H7 (cell line): ENCODE data around the gene PWP2. TPM values are rescaled to one million over a fixed set of nuclear protein-coding genes. Genes with fewer than 3 reads are reported as not detected.

Experiments
- DNase-seq: peaks from one replicate; pipeline ENCODE4 v3.0.0; 2012
- H3K27me3 ChIP-seq: 2 replicates; pipeline ENCODE4 v1.6.0; 2011; ENCODE audit warnings: mild to moderate bottlenecking, low read length; ENCODE audit not compliant: control insufficient read depth, insufficient read depth
- H3K36me3 ChIP-seq: replicated peaks from 2 replicates; pipeline ENCODE4 v1.5.1; 2011; ENCODE audit warnings: low read length; ENCODE audit not compliant: control insufficient read depth, insufficient read depth
- H3K4me3 ChIP-seq: 2 replicates; pipeline ENCODE4 v1.5.1; 2011; ENCODE audit warnings: low read depth, mild to moderate bottlenecking, control low read depth, low read length, moderate library complexity; ENCODE audit not compliant: insufficient read depth
- total RNA-seq: library from RNA; depleted of rRNA; stranded (reverse); fragments of >200 nt; shearing (Covaris generic); gene quantifications from 2 replicates; pipeline ENCODE4 v1.2.3, GENCODE V29; 2014

PWP2 gene
- total RNA-seq, 1 experiment from 2014 or later: 8.6 TPM

DNA sequence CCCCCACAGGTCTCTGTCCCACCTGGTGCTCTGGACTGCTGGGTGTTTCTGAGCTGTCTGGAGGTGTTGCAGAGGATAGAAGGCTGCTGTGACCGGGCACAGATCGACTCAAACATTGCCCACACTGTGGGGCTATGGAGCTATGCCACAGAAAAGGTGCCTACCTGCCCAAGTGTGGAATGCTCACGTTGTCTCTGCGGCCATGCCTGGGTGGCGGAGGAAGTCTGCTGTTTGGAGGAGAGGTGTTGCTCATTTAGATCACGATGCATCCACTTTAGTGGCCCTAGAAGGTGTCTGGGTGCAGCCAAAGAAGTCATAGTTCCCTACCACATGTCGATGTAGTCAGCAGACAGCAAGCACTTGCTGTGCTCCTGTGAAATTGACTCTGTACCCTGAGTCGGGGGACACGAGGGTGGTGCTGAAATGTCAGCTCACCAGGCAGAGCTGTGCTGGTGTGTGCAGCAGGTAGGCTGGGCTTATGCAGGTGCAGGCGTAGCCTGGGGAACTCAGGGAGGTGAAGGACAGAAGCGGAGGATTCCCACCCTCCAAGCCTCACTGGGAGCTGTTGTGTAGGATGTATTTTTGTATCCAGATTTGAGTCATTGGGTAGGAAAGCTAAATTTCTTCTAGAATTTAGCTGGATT, 32.8 kb upstream of the PWP2 start:
- peaks cover 20% of the 10 kb centered on the region for H3K36me3 ChIP-seq
- H3K27me3 ChIP-seq: no peaks in the 10 kb centered on the region
- H3K4me3 ChIP-seq: no peak overlapping the region
- no peak for DNase-seq

DNA sequence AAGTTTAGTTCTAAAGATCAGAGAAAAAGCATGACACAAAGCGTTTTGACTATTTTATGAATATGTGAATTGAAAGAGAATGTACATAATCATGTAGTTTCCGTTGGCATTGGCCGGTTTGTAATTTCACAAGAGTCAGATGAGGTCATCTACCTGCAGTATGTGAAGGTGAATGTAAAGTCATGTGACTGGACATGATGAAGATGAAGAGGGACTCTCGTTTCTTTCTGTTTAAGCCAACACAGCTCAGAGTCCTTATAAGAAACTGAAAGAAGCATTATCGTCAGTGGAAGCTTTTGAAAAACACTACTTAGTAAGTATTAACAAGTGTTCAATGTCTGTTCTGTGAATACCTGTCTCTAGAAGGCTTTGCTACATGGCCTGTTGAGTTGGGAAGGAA, 30.9 kb upstream of the PWP2 start:
- H3K36me3 ChIP-seq: peaks cover 23% of the 10 kb centered on the region
- H3K4me3 ChIP-seq: no peak overlapping the region
- no peak for DNase-seq
- H3K27me3 ChIP-seq: no peaks in the 10 kb centered on the region

DNA sequence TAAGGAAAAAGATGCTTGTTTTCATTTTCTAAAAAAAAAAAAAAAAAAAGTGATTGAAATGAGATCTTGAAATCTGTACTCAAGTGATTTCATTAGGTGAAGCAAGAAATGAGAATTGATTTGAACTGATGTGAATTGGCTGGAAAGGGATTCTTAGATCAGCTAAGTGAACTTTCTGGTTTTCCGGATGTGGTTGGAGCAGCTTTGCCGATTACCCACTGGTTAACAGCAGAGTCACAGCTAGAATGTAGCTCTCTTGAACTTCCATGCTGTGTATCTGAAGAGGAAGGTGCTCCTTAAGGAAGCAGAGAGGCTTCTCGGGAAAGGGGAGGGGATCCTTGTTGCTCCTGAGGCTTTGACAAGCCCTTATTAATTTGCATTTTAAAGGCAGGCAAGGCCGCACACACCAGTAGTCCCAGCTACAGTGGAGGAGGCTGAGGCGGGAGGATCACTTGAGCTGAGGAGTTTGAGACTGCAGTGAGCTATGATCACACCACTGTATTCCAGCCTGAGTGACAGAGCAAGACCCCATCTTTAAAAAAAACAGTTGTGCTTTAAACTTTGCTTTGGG, 28.7 kb upstream of the PWP2 start:
- Histone ChIP-seq H3K4me3 (no peak overlapping the region), H3K36me3 (peaks cover 29% of the 10 kb centered on the region), H3K27me3 (no peaks in the 10 kb centered on the region)
- peak; percentile 68 for DNase-seq

DNA sequence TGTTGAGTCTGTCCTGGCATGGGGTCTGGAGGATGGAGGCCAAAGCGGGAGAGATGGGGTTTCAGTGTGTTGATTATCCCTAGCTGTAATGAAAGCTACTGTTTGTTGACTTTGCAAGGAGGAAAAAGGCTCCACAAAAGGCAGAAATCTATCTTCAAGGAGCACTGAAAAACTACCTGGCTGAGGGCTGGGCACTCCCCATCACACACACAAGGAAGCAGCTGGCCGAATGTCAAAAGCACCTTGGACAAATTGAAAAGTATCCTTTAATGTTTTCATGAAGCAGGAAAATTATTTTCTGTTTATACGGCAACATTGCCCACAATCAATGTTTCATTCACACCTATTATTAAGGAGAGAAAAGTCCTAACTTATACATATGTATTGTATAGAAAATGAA, 27.8 kb upstream of the PWP2 start:
- H3K27me3 ChIP-seq: no peaks in the 10 kb centered on the region
- H3K4me3 ChIP-seq: no peak overlapping the region
- peaks cover 25% of the 10 kb centered on the region for H3K36me3 ChIP-seq
- no peak for DNase-seq

DNA sequence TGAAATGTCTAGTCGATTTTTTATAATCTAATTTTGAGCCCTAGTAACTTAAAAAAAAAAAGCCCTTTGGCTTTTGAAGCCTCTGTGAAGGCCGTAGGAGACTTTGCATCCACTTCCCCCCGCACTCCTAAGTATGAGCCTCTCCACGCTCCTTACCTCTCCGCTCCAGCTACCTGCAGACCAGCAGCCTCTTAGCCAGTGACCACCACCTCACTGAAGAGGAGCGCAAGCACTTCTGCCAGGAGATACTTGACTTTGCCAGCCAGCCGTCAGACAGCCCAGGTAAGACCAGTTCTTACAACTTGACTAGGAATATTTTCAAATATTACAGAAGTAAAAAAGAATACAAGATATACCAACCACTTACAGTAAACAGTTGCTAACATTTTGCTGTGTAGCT, 27.4 kb upstream of the PWP2 start:
- no peak for DNase-seq
- Histone ChIP-seq H3K36me3 (peaks cover 23% of the 10 kb centered on the region), H3K4me3 (no peak overlapping the region), H3K27me3 (no peaks in the 10 kb centered on the region)

DNA sequence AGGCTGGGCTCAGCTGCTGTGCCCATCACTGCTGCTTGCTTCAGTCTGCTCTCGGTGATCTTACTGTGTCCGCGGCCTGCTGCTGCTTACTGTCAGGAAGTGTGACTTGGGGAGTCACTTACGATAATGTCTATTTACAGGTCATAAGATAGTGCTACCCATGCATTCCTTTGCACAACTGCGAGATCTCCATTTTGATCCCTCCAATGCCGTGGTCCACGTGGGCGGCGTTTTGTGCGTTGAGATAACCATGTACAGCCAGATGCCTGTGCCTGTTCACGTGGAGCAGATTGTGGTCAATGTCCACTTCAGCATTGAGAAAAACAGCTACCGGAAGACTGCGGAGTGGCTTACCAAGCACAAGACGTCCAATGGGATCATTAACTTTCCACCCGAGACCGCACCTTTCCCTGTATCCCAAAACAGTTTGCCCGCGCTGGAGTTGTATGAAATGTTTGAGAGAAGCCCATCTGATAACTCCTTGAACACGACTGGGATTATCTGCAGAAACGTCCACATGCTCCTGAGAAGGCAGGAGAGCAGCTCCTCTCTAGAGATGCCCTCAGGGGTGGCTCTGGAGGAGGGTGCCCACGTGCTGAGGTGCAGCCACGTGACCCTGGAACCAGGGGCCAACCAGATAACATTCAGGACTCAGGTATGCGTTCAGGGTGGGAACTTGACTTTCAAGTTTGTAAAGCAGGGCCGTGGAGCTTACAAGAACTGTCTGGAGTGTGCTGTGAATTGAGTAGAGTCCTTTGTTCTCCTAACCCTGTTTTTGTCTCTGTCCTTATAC, 24.4 kb upstream of the PWP2 start:
- H3K27me3 ChIP-seq: no peaks in the 10 kb centered on the region
- no peak overlapping the region for H3K4me3 ChIP-seq
- H3K36me3 ChIP-seq: peaks cover 23% of the 10 kb centered on the region
- DNase-seq: no peak

DNA sequence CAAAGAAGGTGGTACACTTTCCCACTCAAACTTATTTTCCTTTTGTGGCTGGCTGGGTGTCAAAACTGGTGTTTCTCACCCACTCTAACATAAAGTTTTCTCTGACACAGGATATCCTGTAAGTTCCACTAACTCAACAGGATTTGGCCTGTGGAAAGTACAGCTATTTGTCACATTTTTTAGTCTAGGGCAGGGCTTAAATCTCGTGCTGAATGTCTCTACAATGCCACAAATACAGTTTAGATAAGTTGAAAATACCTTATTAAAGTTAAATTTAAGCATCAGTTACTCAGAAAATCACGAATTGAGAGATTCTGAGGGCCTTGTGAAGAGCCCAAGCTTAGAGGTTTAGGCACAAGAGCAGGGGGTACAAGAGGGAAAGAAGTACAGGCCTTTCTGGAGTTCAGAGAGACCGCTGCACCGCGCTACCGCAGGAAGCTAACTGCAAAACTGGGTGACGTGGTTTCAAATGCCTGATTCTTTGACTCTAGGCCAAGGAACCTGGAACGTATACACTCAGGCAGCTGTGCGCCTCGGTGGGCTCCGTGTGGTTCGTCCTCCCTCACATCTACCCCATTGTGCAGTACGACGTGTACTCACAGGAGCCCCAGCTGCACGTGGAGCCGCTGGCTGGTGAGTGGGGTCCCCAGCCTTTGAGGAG, 23.4 kb upstream of the PWP2 start:
- H3K27me3 ChIP-seq: no peaks in the 10 kb centered on the region
- peaks cover 25% of the 10 kb centered on the region for H3K36me3 ChIP-seq
- DNase-seq: no peak
- no peak overlapping the region for H3K4me3 ChIP-seq

DNA sequence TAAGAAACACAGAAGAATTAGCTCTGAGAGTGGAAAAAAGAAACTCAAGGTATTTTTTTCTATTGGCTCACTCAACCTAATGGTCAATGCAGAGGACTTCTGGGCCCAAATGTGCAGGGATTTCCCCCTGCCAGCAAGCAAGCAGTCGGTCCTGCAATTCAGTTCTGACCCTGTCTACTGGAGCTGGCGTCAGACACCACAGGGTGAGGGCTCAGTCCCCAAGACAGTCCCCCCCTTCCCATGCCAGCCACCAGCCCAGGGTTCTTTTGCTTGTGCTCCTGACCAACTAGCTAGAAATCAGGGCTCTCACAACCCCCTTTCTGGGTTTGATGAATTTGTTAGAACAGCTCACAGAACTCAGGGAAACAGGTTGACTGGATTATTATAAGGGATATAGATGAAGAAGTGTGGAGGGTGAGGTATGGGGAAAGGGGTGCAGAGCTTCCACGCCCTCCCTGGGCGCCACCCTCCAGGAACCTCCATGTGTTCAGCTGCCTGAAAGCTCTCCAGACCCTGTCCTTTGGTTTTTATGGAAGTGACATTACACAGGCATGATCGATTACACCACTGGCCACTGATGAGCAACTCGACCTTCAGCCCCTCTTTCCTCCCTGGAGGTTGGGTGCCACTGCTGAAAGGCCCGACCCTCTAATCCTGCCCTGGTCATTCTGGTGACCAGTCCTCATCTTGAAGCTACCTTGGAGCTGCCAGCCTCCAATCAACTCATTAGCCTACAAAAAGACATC, 22.5 kb upstream of the PWP2 start:
- no peaks in the 10 kb centered on the region for H3K27me3 ChIP-seq
- no peak for DNase-seq
- H3K36me3 ChIP-seq: peaks cover 24% of the 10 kb centered on the region
- no peak overlapping the region for H3K4me3 ChIP-seq

DNA sequence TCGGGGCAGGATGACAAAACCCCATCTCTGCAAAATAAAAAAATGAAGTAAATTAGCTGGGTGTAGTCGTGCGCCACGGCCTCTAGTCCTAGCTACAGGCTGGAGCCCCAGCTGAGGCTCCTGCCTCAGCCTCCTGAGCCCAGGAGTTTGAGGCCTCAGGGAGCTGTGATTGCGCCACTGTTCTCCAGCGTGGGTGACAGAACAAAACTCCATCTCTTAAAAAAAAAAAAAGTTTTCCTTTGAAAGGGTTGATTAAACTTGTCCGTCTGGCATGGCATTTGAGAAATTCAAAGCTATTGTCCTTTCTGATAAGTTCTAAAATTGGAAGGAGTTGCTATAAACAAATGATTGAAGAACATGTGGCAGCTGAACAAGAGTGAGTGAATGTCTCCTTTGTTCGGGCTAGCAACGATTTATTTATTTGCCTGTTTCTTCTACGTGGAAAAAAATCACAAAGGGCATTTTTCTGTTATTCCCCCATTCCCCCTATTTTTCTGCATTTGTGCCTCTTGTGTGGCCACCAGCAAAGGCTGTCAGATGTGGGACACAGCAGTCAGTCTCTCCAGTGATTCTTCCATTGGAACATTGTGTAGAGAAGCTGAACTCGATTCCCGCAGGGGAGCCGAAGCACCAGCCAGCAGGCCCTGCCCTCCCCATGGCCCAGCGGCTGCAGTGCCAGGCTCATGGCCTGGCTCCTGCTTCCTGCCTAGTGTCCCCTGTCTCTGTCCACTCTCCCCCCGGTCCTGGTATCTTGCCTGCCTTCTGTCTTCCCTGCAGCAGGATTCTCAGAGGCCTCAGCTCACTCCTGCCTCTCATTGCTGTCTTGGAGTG, 21.5 kb upstream of the PWP2 start:
- Histone ChIP-seq H3K4me3 (no peak overlapping the region), H3K36me3 (peaks cover 28% of the 10 kb centered on the region), H3K27me3 (no peaks in the 10 kb centered on the region)
- no peak for DNase-seq

DNA sequence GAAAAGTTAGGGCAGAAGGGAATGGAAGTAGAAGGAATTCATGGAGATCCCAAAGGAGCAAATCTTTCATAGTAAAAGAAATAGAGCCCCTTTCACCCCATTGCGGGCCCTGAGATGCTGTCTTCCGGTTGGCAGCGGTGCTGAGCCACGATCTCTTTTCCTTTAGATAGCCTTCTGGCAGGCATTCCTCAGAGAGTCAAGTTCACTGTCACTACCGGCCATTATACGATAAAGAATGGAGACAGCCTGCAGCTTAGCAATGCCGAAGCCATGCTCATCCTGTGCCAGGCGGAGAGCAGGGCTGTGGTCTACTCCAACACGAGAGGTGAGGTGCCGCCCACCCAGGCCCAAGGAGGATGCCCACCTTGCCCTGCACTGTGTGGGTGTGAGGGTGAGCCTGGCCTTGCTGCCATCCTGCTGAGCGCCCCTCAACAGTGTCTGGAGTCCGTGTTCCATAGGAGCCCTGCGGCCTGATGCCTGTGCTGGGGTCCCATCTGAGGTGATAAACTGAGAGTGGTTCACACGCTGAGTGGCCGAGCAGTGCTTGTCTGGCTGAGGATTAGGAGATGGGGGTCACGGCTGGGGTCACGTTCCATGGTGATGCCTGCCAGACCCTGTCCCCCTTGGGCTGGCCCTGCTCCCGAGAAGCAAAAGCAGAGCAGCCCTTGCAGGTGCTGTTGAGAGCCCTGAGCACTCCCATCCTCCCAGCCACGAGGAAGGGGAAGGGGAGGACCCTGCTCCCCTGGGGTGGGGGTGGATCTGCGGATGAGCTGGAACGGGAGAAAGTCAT, 20.4 kb upstream of the PWP2 start:
- Histone ChIP-seq H3K27me3 (no peaks in the 10 kb centered on the region), H3K4me3 (no peak overlapping the region), H3K36me3 (peaks cover 27% of the 10 kb centered on the region)
- no peak for DNase-seq

DNA sequence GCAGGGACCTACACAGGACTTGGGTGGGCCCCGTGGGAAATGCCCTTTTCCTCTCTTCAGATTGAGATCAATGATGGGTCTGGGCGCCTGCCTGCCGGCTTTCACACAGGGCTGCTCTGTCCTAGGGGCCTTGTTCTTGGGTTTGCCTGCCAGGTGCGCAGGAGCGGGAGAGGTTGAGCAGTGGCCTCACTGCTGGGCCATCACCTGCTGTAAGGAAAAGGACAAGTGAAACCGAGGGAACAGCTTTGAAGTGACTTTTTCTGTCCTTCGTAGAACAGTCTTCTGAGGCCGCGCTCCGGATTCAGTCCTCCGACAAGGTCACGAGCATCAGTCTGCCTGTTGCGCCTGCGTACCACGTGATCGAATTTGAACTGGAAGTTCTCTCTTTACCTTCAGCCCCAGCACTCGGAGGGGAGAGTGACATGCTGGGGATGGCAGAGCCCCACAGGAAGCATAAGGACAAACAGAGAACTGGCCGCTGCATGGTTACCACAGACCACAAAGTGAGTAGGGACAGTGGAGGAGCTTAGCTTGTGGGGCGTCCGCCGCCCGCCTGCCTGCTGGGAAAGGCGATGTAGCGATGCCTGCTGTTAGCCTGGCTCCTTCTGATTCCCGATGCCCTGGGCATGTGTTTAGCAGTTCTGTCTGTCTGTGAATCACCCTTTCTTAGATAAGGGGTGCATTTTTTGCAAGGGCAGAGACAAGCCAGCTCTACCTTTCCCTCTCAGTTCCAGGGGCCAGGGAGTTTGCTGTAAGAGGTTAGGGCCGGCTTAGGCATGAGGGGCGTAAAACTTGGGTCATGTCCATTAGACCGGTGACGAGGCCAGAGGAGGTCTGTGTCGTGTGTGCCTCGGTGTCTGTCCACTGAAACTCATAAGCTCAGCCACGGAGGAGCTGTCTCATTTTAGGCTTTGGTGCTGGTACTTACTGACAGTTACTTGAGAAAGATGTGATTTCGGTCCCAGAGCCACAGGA, 19.5 kb upstream of the PWP2 start:
- no peaks in the 10 kb centered on the region for H3K27me3 ChIP-seq
- DNase-seq: no peak

DNA sequence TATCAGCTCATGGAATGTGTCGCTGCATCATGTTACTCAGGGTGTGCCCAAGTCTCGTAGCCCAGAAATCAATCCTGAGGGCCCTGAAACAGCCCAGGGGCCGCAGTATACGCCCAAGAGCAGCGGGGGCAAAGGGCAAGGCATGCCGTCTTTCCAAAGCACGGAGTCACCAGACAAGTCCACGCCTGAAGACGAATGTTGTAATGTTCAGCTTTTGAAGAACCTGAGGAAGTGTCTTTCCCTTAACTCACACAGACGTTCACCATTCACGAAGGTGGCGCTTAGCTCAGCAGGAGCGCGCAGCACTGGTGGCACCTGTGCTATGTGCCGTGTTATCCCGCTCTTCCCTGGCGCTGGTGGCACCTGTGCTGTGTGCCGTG, 18.8 kb upstream of the PWP2 start:
- no peaks in the 10 kb centered on the region for H3K27me3 ChIP-seq
- no peak overlapping the region for H3K4me3 ChIP-seq
- no peak for DNase-seq
- peaks cover 25% of the 10 kb centered on the region for H3K36me3 ChIP-seq

More for the DNA sequence above, 19.5 kb upstream of the PWP2 start:
- no peak overlapping the region for H3K4me3 ChIP-seq
- peaks cover 27% of the 10 kb centered on the region for H3K36me3 ChIP-seq
